ENCODE measurements around the gene POR. TPM values are rescaled to one million over a fixed set of nuclear protein-coding genes. Genes with fewer than 3 reads are reported as not detected.
"Not testable (repeated sequence)": the region's sequence is repeated elsewhere in the genome, so short reads cannot be mapped to it uniquely, and the experiment has no call there.

Gene POR
- 50.2 TPM for polyA plus RNA-seq

DNA sequence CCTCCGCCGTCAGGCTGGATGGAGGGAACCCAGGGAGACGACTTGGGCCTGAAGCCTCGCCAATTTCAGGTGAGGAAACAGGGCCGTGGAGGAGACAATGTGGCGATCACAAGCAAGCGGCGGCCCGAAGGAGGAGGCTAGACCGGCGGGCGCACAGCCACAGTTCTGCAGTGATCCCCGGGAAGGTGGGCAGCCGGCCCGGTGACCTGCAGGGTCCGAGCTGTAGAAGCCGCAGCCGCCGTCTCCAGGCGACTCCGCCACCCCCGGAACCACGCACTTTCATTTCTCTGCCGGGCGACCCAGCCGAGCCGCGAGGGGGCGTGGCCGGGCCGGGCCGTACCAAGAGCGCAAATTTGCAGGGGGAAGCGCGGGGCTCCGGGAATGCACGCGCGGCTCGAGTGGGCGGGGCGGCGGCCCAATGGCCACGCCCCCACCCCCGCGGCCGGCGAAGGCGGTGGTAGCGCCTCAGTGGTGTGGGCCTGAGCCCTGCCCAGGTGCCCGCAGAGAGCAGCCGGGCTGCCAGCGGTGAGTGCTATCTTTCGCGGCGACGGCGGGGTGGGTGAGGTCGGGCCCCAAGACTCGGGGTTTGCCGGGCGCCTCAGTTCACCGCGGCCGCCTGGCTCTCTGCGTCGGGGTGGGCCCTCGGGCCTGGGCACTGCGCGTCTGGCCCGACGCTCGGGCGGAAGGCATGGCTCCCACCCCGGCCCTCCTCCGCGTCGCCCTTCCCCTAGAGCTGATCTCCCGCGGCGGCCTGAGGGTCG is at the start of gene POR:
Gene POR (plus strand): TSS at position 501 of the 761 bp plus-strand sequence. CDS start 38,847 bp downstream, outside the sequence.
- no peaks in the 10 kb centered on the region for H3K36me3 Mint-ChIP-seq
- no peaks in the 10 kb centered on the region for H3K27me3 Mint-ChIP-seq
- peak within 1 kb of the TSS; percentile 95 to 98 (median 97) for H3K27ac Mint-ChIP-seq
- peaks cover 0 to 3% (median 0%) of the 10 kb centered on the region in 3 donors for H3K9me3 Mint-ChIP-seq
- peak within 1 kb of the TSS; percentile 94 to 98 (median 95) for H3K4me3 Mint-ChIP-seq
- peaks cover 14 to 21% (median 21%) of the 10 kb centered on the region in 3 donors for H3K4me1 Mint-ChIP-seq

DNA sequence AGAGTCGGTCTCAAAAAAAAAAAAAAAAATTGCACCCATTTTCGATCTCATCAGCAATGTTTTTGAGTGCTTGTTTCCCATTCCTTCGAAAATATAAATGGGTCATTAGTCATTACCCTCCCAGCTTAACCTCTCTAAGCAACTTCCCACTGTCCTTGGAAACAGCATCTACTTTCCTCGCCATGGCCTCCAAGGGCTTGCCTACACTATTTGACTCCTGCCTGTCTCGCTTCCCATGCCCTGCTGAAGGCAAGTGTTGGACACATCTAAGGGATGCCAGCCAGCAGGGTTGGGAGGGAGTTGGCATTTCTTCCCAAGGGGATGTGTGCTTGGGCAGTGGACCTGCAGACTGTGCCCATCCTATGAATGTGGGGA is 48.9 kb upstream of the POR start:
- Mint-ChIP-seq H3K4me1 (peaks cover 0 to 5% (median 0%) of the 10 kb centered on the region in 3 donors), H3K36me3 (no peaks in the 10 kb centered on the region), H3K4me3 (no peak overlapping the region), H3K9me3 (no peaks in the 10 kb centered on the region), H3K27ac (no peak overlapping the region), H3K27me3 (peaks cover 8% of the 10 kb centered on the region)

DNA sequence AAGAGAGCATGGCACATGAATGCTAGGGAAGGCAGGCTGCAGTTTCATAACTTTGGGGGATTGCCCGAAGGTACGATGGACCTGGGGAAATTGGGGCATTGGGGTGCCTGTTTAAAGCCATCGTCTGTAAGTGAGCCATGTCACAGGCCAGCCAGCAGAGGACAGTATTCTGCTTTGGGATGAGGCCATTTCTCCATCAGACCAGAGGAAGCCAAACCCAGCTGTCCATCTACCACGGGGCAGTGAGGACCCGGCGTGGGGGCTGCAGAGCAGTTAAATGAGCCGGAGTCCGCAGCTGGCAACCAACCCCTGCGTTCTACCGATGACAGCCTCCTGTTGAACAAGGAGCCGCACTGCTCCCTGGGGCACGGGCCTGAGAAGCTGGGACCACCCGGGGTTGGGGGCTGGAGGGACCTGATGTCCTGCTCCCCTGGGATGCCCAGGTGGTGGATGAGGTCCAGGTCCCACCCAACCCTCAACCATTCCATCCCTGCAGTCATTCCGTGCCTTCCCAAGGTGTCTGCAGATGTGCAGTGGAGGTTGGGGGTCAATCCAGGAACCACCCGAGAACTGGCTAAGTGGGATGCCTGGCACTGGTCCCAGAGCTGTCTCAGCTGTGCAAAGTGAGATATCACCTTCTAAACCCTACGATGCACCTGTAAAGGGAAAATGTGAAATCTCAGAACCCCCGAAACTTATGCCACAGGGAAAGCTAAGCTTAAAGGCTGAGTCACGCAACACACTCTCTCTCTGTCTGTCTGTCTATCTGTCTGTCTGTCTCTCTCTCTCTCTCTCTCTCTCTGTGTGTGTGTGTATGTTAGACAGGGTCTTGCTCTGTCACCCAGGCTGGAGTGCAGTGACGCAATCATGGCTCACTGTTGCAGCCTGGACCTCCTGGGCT is 48.2 kb upstream of the POR start:
- H3K4me3 Mint-ChIP-seq = no peak overlapping the region
- H3K36me3 Mint-ChIP-seq = no peaks in the 10 kb centered on the region
- peaks cover 0 to 5% (median 0%) of the 10 kb centered on the region in 3 donors for H3K4me1 Mint-ChIP-seq
- peaks cover 8% of the 10 kb centered on the region for H3K27me3 Mint-ChIP-seq
- no peak overlapping the region for H3K27ac Mint-ChIP-seq
- H3K9me3 Mint-ChIP-seq = no peaks in the 10 kb centered on the region

DNA sequence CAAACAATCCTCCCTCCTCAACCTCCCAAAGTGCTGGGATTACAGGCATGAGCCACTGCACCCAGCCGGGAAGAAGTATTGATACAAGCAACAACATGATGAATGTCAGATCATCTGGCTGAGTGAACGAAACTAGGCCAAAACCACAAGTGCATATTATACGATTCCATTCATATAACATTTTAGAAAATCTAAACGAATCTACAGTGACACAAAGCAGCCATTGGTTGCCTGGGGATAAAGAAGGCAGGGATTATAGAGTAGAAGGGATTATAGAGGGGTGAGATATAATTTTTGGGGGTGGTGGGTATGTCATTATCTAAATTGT is 47.6 kb upstream of the POR start:
- no peak overlapping the region for H3K27ac Mint-ChIP-seq
- peaks cover 7% of the 10 kb centered on the region for H3K27me3 Mint-ChIP-seq
- no peak overlapping the region for H3K4me3 Mint-ChIP-seq
- peaks cover 2% of the 10 kb centered on the region for H3K36me3 Mint-ChIP-seq
- peaks cover 0 to 5% (median 0%) of the 10 kb centered on the region in 3 donors for H3K4me1 Mint-ChIP-seq
- H3K9me3 Mint-ChIP-seq = peaks cover 0 to 2% (median 0%) of the 10 kb centered on the region in 3 donors

DNA sequence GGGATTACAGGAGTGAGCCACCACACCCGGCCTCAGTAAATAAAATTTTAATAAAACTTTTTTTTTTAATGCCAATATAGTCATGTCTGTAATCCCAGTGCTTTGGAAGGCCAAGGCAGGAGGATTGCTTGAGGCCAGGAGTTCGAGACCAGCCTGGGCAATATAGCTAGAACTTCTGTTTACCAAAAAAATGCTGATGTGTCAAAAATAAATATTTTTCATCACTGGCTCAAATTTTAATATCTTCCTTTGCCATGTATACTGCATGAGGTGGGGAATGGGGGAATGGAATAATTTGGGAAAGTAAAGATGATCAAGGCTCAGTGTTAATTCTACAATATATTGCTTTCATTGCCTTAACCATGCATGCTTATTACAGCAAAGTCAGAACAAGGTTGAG is 46.8 kb upstream of the POR start:
- no peak overlapping the region for H3K4me3 Mint-ChIP-seq
- peaks cover 0 to 5% (median 0%) of the 10 kb centered on the region in 3 donors for H3K4me1 Mint-ChIP-seq
- H3K36me3 Mint-ChIP-seq = peaks cover 2% of the 10 kb centered on the region
- no peak overlapping the region for H3K27ac Mint-ChIP-seq
- H3K9me3 Mint-ChIP-seq = peaks cover 0 to 2% (median 0%) of the 10 kb centered on the region in 3 donors
- peaks cover 7% of the 10 kb centered on the region for H3K27me3 Mint-ChIP-seq

DNA sequence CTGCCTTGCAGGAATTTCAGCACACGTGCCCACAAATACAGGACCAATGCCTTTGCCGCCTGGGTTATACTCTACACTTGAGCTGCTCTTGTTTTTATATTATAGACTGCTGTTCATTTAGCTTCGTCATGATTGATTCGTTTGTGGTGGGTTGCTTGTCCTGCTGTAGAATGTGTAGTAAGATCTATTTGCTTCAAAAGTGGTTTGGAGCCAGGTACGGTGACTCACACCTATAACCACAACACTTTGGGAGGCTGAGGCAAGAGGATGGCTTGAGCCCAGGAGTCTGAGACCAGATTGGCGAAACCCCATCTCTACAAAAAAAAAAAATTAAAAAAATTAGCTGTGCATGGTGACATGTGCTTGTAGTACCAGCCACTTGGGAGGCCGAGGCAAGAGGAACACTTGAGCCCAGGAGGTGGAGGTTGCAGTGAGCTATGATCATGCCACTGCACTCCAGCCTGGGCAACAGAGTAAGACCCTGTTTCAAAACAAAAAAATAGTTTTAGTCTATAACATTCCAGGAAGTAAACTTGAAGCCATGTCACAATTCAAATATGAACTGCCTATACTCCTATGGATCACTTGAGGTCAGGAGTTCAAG is 45.1 kb upstream of the POR start:
- peaks cover 0 to 5% (median 0%) of the 10 kb centered on the region in 3 donors for H3K4me1 Mint-ChIP-seq
- H3K27me3 Mint-ChIP-seq = peaks cover 3% of the 10 kb centered on the region
- no peak overlapping the region for H3K27ac Mint-ChIP-seq
- H3K9me3 Mint-ChIP-seq = peaks cover 0 to 2% (median 0%) of the 10 kb centered on the region in 3 donors
- no peak overlapping the region for H3K4me3 Mint-ChIP-seq
- peaks cover 2% of the 10 kb centered on the region for H3K36me3 Mint-ChIP-seq

DNA sequence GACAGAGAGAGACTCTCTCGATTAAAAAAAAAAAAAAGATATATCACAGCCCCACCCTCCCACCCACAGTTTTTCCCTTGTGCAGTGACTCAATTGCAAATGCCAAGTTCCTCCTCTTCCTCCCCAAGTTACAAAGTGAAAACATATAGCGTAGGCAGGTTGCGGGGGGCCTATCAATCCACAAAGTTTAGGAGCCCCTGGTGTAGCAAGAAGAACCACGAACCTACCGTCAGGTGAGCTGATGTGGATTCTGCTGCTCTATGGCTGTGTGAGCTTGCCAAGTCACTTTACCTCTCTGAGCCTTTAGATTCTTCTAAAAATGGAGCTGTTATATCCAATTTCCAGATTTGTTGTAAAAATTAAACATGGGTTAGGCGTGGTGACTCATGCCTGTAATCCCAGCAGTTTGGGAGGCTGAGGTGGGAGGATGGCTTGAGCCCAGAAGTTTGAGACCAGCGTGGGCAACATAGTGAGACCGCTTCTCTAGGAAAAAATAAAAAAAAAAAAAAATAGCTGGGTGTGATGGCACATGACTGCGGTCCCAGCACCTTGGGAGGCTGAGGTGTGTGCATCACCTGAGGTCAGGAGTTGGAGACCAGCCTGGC is 44.3 kb upstream of the POR start:
- Mint-ChIP-seq H3K27ac (no peak overlapping the region), H3K27me3 (peaks cover 2% of the 10 kb centered on the region), H3K4me1 (peaks cover 0 to 5% (median 0%) of the 10 kb centered on the region in 3 donors), H3K36me3 (peaks cover 2% of the 10 kb centered on the region), H3K9me3 (peaks cover 0 to 2% (median 0%) of the 10 kb centered on the region in 3 donors), H3K4me3 (no peak overlapping the region)

DNA sequence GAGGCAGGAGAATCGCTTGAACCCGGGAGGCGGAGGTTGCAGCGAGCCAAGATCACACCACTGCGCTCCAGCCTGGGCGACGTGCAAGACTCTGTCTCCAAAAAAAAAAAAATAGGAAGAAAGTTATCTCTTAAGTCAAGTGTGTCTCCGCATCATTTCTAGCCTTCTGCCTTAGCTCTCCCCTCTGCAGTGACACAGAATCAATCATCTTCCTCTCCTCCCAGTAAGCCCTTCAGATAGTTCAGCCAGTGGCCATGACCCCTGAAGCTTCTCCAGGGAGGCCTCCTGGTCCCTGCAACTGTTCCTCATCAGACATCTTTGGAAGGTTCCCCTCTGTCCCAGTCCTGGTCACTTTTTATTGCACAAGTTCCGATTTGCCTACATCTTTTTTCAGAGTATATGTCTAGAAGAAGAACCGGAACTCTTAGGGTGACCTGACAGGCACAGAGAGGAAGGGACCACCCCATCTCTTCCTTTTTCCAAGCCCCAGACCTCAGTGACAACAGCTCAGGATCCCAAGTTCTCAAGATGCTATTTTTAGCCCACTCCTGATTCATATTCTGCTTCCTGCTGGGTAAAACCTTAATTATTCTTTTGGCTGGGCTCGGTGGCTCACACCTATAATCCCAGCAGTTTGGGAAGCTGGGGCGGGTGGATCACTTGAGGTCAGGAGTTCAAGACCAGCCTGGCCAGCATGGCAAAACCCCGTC is 42.7 kb upstream of the POR start:
- no peak overlapping the region for H3K4me3 Mint-ChIP-seq
- peaks cover 0 to 1% (median 0%) of the 10 kb centered on the region in 3 donors for H3K4me1 Mint-ChIP-seq
- peak overlapping the region in 1 of 3 donors; percentile 48 for H3K27ac Mint-ChIP-seq
- H3K9me3 Mint-ChIP-seq = peaks cover 0 to 2% (median 0%) of the 10 kb centered on the region in 3 donors
- peaks cover 2% of the 10 kb centered on the region for H3K36me3 Mint-ChIP-seq
- H3K27me3 Mint-ChIP-seq = peaks cover under 1% of the 10 kb centered on the region

DNA sequence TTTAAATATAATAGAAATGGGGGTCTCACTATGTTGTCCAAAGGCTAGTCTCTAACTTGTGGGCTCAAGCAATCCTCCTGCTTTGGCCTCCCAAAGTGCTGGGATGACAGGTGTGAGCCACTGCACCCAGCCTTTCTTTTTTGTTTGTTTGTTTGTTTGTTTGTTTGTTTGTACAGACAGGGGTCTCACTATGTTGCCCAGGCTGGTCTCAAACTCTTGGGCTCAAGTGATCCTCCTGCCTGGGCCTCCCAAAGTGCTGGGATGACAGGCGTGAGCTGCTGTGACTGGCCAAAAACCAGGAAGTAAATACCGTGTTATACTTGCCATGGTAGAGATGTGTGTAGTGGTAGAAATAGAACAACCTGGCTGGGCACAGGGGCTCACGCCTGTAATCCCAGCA is 40.8 kb upstream of the POR start:
- H3K27ac Mint-ChIP-seq, H3K4me3 Mint-ChIP-seq, H3K4me1 Mint-ChIP-seq, H3K36me3 Mint-ChIP-seq, H3K27me3 Mint-ChIP-seq, H3K9me3 Mint-ChIP-seq: not testable (repeated sequence)

DNA sequence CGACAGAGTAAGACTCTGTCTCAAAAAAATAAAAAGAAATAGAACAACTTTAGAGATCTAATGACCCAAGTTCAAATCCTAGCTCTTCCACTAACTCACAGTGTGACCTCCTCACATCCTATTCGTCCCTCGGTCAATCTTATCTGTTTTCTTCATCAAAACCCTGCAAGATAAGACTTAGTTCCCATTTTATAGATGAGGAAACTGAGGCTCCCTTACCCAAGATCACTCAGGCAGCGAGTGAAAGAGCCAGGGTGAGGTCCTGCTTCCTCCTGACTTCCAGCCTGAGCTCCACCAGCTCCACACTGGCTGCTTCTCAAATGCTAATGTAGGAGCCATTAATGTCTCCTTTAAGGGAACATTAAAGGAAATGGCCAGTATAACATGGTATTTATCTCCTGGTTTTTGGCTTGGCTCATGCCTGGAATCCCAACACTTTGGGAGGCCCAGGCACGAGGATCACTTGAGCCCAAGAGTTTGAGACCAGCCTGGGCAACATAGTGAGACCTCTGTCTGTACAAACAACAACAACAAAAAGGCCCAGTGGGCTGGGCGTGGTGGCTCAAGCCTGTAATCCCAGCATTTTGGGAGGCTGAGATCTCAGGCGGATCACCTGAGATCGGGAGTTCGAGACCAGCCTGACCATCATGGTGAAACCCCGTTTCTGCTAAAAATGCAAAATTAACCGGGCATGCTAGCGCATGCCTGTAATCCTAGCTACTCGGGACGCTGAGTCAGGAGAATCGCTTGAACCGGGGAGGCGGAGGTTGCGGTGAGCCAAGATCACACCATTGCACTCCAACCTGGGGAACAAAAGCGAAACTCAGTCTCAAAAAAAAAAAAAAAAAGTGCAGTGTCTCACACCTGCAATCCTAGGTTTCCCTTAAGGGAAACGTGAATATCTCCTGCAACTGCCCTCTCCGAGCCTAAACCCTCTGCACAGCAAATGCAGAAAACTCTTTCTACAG is 39.6 kb upstream of the POR start:
- peaks cover 11 to 19% (median 14%) of the 10 kb centered on the region in 3 donors for H3K4me1 Mint-ChIP-seq
- H3K27ac Mint-ChIP-seq = no peak overlapping the region
- H3K9me3 Mint-ChIP-seq = peaks cover 0 to 2% (median 0%) of the 10 kb centered on the region in 3 donors
- no peak overlapping the region for H3K4me3 Mint-ChIP-seq
- H3K27me3 Mint-ChIP-seq = no peaks in the 10 kb centered on the region
- peaks cover 2% of the 10 kb centered on the region for H3K36me3 Mint-ChIP-seq

DNA sequence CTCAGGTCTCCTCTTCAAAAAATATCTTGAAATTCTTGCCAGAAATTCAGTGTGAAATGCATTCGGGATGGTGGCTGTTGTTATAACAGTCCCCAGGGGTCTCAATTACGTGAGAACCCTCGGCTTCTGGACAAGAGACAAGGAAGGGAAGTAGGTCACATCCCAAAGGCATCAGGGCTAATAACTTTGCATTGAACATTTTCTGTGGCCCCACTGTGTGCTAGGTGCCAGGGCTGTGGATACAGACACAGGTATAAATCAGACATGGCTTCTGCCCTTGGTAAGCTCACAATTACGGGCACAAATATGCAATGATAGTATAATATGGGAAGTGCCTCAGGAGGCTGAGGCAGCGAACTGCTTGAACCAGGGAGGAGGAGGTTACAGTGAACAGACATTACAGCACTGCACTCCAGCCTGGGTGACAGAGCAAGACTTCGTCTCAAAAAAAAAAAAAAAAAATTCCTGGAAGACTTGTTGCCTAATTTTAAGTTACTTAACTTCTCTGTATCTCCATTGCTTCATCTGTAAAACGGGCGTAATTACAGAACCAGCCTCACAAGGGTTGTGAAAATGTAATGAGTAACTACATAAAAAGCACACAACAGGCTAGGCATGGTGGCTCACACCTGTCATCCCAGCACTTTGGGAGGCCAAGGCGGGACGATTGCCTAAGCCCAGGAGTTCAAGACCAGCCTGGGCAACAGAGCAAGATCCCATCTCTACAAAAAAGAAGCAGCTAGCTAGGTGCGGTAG is 38.7 kb upstream of the POR start:
- Mint-ChIP-seq H3K27ac (peak overlapping the region in 1 of 3 donors; percentile 54), H3K9me3 (peaks cover 0 to 2% (median 0%) of the 10 kb centered on the region in 3 donors), H3K4me1 (peaks cover 13 to 21% (median 14%) of the 10 kb centered on the region in 3 donors), H3K36me3 (peaks cover 2% of the 10 kb centered on the region), H3K27me3 (no peaks in the 10 kb centered on the region), H3K4me3 (peak overlapping the region in 1 of 4 donors; percentile 94)

DNA sequence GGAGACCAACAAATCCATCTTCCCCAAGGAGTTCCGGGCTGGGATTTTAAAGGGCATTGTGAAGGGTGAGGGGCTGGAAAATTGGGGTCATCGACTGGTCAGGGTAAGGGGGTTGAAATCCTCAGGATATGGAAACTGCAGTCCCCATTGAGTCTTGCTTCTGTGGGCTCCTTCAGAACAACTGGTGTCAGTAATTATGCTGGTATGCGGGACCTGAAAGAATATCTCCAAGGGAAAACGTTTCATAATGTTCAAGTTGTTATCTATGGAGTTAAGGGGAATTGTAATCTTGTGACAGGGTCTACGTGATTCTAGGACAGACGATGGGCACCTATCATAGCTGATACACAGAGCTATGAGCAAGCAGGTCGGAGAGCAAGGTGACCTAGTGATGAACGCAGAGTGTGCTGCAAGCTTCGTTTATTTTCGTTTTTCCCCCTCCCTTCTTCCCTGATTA is 36.6 kb upstream of the POR start:
- Mint-ChIP-seq H3K4me3 (peak overlapping the region; percentile 94 to 98 (median 97)), H3K27ac (peak overlapping the region; percentile 54 to 94 (median 84)), H3K4me1 (peaks cover 14 to 21% (median 14%) of the 10 kb centered on the region in 3 donors)

More for the DNA sequence above, 36.6 kb upstream of the POR start:
- no peaks in the 10 kb centered on the region for H3K27me3 Mint-ChIP-seq
- no peaks in the 10 kb centered on the region for H3K9me3 Mint-ChIP-seq
- no peaks in the 10 kb centered on the region for H3K36me3 Mint-ChIP-seq

All from IgD-negative memory B cell (primary cell).